Left kidney (tissue), 2 donors: Measurements from ENCODE around the gene CD27. TPM values are rescaled to one million over a fixed set of nuclear protein-coding genes. Genes with fewer than 3 reads are reported as not detected.
A peak's percentile ranks its signal among the peaks of the same experiment; 100 is the strongest.

Source experiments
- DNase-seq: peaks from one replicate; pipeline ENCODE4 v3.0.0-alpha.2; 2013
- polyA plus RNA-seq: library from polyadenylated mRNA; unstranded; fragments of 120-200 nt; gene quantifications from one replicate; pipeline ENCODE4 v1.2.1, GENCODE V29; 2013; ENCODE audit not compliant: insufficient read length

Gene CD27
- polyA plus RNA-seq, 1 donor, result 1.2 TPM

GRCh38 chr12:6434205-6435140 is 10.3 kb upstream of the CD27 start:
- no peak for DNase-seq

GRCh38 chr12:6435961-6436715 is 8.6 kb upstream of the CD27 start:
- DNase-seq, result no peak

GRCh38 chr12:6437586-6437985 is 7.2 kb upstream of the CD27 start:
- no peak for DNase-seq

GRCh38 chr12:6438345-6438744 is 6.4 kb upstream of the CD27 start:
- DNase-seq, result no peak

GRCh38 chr12:6440391-6440790 is 4.4 kb upstream of the CD27 start:
- no peak for DNase-seq

GRCh38 chr12:6442836-6443235 is 1.9 kb upstream of the CD27 start:
- DNase-seq, result no peak

GRCh38 chr12:6443361-6443983 is 1.3 kb upstream of the CD27 start:
- no peak for DNase-seq

GRCh38 chr12:6444031-6444430 is 724 bp upstream of the CD27 start:
- no peak for DNase-seq

- DNase-seq, result no peak
Measured at GRCh38 chr12:6450091-6450868, 5.5 kb downstream of the CD27 start.

- no peak for DNase-seq
Measured at GRCh38 chr12:6450869-6451347, 6.2 kb downstream of the CD27 start.

- peak; percentile 86 for DNase-seq
Measured at GRCh38 chr12:6451348-6452244, 6.8 kb downstream of the CD27 start, which contains the start of gene TAPBPL. Gene TAPBPL (plus strand): TSS chr12:6452042. CDS start chr12:6452249, 207 bp downstream.

- DNase-seq, result no peak
Measured at GRCh38 chr12:6452245-6452943, 7.6 kb downstream of the CD27 start.

- DNase-seq, result no peak
Measured at GRCh38 chr12:6452944-6453630, 8.3 kb downstream of the CD27 start.

- DNase-seq, result no peak
Measured at GRCh38 chr12:6457220-6457945, 12.6 kb downstream of the CD27 start.

GRCh38 chr12:6458281-6459003 is 13.7 kb downstream of the CD27 start:
- no peak for DNase-seq

- DNase-seq, result no peak
Measured at GRCh38 chr12:6459004-6459337, 14.2 kb downstream of the CD27 start.

- no peak for DNase-seq
Measured at GRCh38 chr12:6460751-6461371, 16.1 kb downstream of the CD27 start.
